ENCODE measurements around the gene TMEM139. TPM values are rescaled to one million over a fixed set of nuclear protein-coding genes. Genes with fewer than 3 reads are reported as not detected.
A peak's percentile ranks its signal among the peaks of the same experiment; 100 is the strongest.

The TMEM139 gene
- total RNA-seq, 1 experiment from 2014 or later = 0.85 TPM

DNA sequence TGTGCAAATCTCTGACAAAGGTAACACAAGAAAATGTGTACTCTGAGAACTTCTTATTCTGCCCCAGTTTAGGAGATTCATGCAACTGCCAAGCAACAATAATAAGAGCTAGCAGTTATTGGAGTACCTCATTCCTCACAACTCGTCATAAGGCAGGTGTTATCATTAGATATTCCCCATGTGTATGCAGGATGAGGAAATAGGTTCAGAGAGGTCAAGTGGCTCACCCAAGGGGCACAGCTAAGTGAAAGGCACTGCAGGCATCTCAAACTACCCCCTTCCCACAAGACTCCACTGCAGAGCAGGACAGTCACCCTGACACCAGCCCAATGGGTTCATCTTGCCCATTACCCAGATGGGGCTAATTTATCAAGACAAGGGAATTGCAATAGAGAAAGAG lies 22.9 kb upstream of the TMEM139 start:
- Histone ChIP-seq H2AK5ac (ENCODE audit: insufficient read length, low read length) (no peak overlapping the region), H2AFZ (ENCODE audit: low read length) (no peak overlapping the region), H4K8ac (replicated peaks; ENCODE audit: insufficient read length, low read depth, low read length) (no peak overlapping the region), H4K5ac (ENCODE audit: insufficient read length, low read depth, low read length) (no peak overlapping the region), H2BK12ac (ENCODE audit: insufficient read length, low read depth, low read length) (no peak overlapping the region), H3K27me3 (ENCODE audit: insufficient read depth, low read length) (no peaks in the 10 kb centered on the region), H2BK5ac (ENCODE audit: insufficient read length, low read length) (no peak overlapping the region), H3K79me2 (ENCODE audit: insufficient read depth, low read length) (no peaks in the 10 kb centered on the region), H2BK15ac (ENCODE audit: low read depth, low read length) (no peak overlapping the region), H3K14ac (ENCODE audit: insufficient read depth, low read length) (no peak overlapping the region), H2BK120ac (ENCODE audit: low read depth, low read length, poor library complexity, severe bottlenecking) (no peak overlapping the region), H2BK20ac (ENCODE audit: low read depth, low read length, poor library complexity, severe bottlenecking) (no peak overlapping the region), H3K4me1 (ENCODE audit: insufficient read depth, low read length) (no peaks in the 10 kb centered on the region; the same call in 1 of the 2 replicates), H3K56ac (ENCODE audit: insufficient read length, low read depth, low read length) (no peak overlapping the region), H4K91ac (ENCODE audit: insufficient read length, low read depth, low read length) (no peak overlapping the region), H3K18ac (ENCODE audit: insufficient read length, low read depth, low read length) (no peak overlapping the region), H3K4me2 (ENCODE audit: insufficient read depth, insufficient read length, low read length) (no peak overlapping the region), H3K27ac (ENCODE audit: insufficient read length, low read depth, low read length) (no peak overlapping the region), H4K20me1 (ENCODE audit: control insufficient read depth, insufficient read depth, insufficient read length) (no peaks in the 10 kb centered on the region), H3K9me3 (ENCODE audit: control insufficient read depth, low read depth, low read length) (no peaks in the 10 kb centered on the region), H3K79me1 (ENCODE audit: insufficient read depth, low read depth, low read length, poor library complexity, severe bottlenecking) (no peaks in the 10 kb centered on the region), H3K23ac (ENCODE audit: insufficient read length, low read depth, low read length) (no peak overlapping the region), H3K9ac (ENCODE audit: extremely low read depth, insufficient read length, low read length) (no peak overlapping the region), H3K23me2 (ENCODE audit: insufficient read length, low read depth, low read length, poor library complexity, severe bottlenecking) (peaks cover 10% of the 10 kb centered on the region), H3K4ac (ENCODE audit: low read depth, low read length) (no peak overlapping the region), H3T11ph (ENCODE audit: low read length) (no peak overlapping the region)
- Mint-ChIP-seq H3K36me3 (ENCODE audit: insufficient read depth in 1 of 3, low read depth in 3 of 3) (no peaks in the 10 kb centered on the region; a peak in 3 of 7 replicates), H3K4me3 (peak overlapping the region in 1 of 2 experiments; percentile 42; a peak in 1 of 5 replicates), H3K27me3 (ENCODE audit: low read depth) (peaks cover 13% of the 10 kb centered on the region), H3K9me3 (peaks cover 0 to 2% of the 10 kb centered on the region in 2 experiments; a peak in 1 of 5 replicates), H3K4me1 (peaks cover 10 to 13% of the 10 kb centered on the region in 2 experiments), H3K27ac (no peak overlapping the region)
- TF ChIP-seq, protein P1, sequence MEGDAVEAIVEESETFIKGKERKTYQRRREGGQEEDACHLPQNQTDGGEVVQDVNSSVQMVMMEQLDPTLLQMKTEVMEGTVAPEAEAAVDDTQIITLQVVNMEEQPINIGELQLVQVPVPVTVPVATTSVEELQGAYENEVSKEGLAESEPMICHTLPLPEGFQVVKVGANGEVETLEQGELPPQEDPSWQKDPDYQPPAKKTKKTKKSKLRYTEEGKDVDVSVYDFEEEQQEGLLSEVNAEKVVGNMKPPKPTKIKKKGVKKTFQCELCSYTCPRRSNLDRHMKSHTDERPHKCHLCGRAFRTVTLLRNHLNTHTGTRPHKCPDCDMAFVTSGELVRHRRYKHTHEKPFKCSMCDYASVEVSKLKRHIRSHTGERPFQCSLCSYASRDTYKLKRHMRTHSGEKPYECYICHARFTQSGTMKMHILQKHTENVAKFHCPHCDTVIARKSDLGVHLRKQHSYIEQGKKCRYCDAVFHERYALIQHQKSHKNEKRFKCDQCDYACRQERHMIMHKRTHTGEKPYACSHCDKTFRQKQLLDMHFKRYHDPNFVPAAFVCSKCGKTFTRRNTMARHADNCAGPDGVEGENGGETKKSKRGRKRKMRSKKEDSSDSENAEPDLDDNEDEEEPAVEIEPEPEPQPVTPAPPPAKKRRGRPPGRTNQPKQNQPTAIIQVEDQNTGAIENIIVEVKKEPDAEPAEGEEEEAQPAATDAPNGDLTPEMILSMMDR (conservative IDR thresholded peaks at IDR 0.05) = no peak
- no CpG with 5 or more reads among the region's 1 CpG for WGBS (ENCODE audit: extremely low coverage, insufficient read length, low lambda C conversion rate)
- DNase-seq = no peak
